Gastroesophageal sphincter (tissue), 4 donors: Measurements from ENCODE around the gene CDH23. TPM values are rescaled to one million over a fixed set of nuclear protein-coding genes. Genes with fewer than 3 reads are reported as not detected.
A peak's percentile ranks its signal among the peaks of the same experiment; 100 is the strongest.

Source experiments
- ATAC-seq: fragments of 150-250 bp; one replicate; pipeline ENCODE4 v1.9.1; 2016; ENCODE audit warnings: mild to moderate bottlenecking, moderate library complexity
- H3K27ac ChIP-seq, 4 donors: fragments of 200-600 bp; sonication (generic) in 3 of 4; 1 replicate in 3 of 4; 2 replicates in 1 of 4; pipeline ENCODE4 v1.5.1; 2016 to 2019
- H3K27me3 ChIP-seq: fragments of 200-600 bp; sonication (generic); one replicate; pipeline ENCODE4 v1.5.1; 2019
- H3K36me3 ChIP-seq, 2 donors: fragments of 200-600 bp; sonication (generic); one replicate each; pipeline ENCODE4 v1.5.1; 2019; ENCODE audit warnings: control low read depth in 1 of 2
- H3K4me1 ChIP-seq, 3 donors: fragments of 200-600 bp; sonication (generic); 1 replicate in 2 of 3; 2 replicates in 1 of 3; pipeline ENCODE4 v1.5.1; 2016 to 2019; ENCODE audit warnings: control low read depth in 2 of 3
- H3K4me3 ChIP-seq, 2 donors: fragments of 200-600 bp; sonication (generic); one replicate each; pipeline ENCODE4 v1.5.1; 2019; ENCODE audit warnings: mild to moderate bottlenecking in 1 of 2, moderate library complexity in 1 of 2
- H3K9me3 ChIP-seq, 3 donors: fragments of 200-600 bp; sonication (generic); one replicate each; pipeline ENCODE4 v1.5.1; 2017 to 2019; ENCODE audit warnings: control low read depth in 2 of 3
- CTCF ChIP-seq, 4 experiments: fragments of 200-600 bp in 2 of 4; fragments of 450-650 bp in 2 of 4; sonication (generic) in 1 of 4; IDR thresholded peaks; one replicate each; pipeline ENCODE4 v1.5.1; 2017 to 2019; ENCODE audit warnings: antibody characterized with exemption in 4 of 4, mild to moderate bottlenecking in 2 of 4, moderate library complexity in 2 of 4
- EP300 ChIP-seq: sonication (generic); formaldehyde crosslinking; IDR thresholded peaks from one replicate; pipeline ENCODE4 v1.6.1; 2017; ENCODE audit warnings: antibody characterized with exemption, mild to moderate bottlenecking
- POLR2A ChIP-seq, 2 donors: fragments of 450-650 bp; IDR thresholded peaks; one replicate each; pipeline ENCODE4 v1.6.1; 2017; ENCODE audit warnings: antibody characterized with exemption in 2 of 2, mild to moderate bottlenecking in 2 of 2, moderate library complexity in 1 of 2
- POLR2AphosphoS5 ChIP-seq: sonication (generic); formaldehyde crosslinking; IDR thresholded peaks from one replicate; pipeline ENCODE4 v1.6.1; 2017; ENCODE audit warnings: antibody characterized with exemption
- WGBS, 2 donors: methylation state at CpG; one replicate each; pipeline ENCODE4 v1.1.5; 2018; ENCODE audit warnings: low coverage in 1 of 2; 5-methylcytosine and 5-hydroxymethylcytosine counted together
- total RNA-seq, 4 donors: library from RNA; depleted of rRNA; stranded (reverse); fragments of >200 nt; gene quantifications; one replicate each; pipeline ENCODE4 v1.1.0, GENCODE V29; 2016

The CDH23 gene
- total RNA-seq, 4 donors from 2014 or later = 5.1 to 33.5 (median 16.2) TPM

- TF ChIP-seq POLR2AphosphoS5 = no peak
- WGBS, 2 donors = 79 to 90% methylated on average over 4 to 5 of the region's 13 CpGs
- Histone ChIP-seq H3K9me3 (peaks cover 0 to 7% (median 0%) of the 10 kb centered on the region in 3 donors), H3K27ac (no peak overlapping the region), H3K4me3 (no peak overlapping the region), H3K4me1 (peaks cover 0 to 31% (median 0%) of the 10 kb centered on the region in 3 donors), H3K27me3 (no peaks in the 10 kb centered on the region), H3K36me3 (no peaks in the 10 kb centered on the region)
- no peak for ATAC-seq
These were observed 293.5 kb downstream of the CDH23 start for GRCh38 chr10:71690094-71690720.

GRCh38 chr10:71691405-71691804, 294.7 kb downstream of the CDH23 start:
- WGBS, 2 donors = 100% methylated on average over 1 of the region's 2 CpGs
- H3K36me3 ChIP-seq = no peaks in the 10 kb centered on the region
- ATAC-seq = no peak
- H3K9me3 ChIP-seq = peaks cover 0 to 7% (median 0%) of the 10 kb centered on the region in 3 donors
- H3K4me1 ChIP-seq = peaks cover 0 to 43% (median 0%) of the 10 kb centered on the region in 3 donors
- H3K27me3 ChIP-seq = no peaks in the 10 kb centered on the region
- TF ChIP-seq EP300 (no peak), CTCF (IDR thresholded peaks at IDR 0.05) (no peak), POLR2A (IDR thresholded peaks at IDR 0.05) (no peak)
- H3K4me3 ChIP-seq = no peak overlapping the region
- no peak overlapping the region for H3K27ac ChIP-seq

GRCh38 chr10:71692598-71693306, 296.0 kb downstream of the CDH23 start:
- 68 to 82% methylated on average over 5 to 6 of the region's 7 CpGs for WGBS, 2 donors
- Histone ChIP-seq H3K9me3 (peaks cover 0 to 7% (median 0%) of the 10 kb centered on the region in 3 donors), H3K27me3 (no peaks in the 10 kb centered on the region), H3K4me1 (peaks cover 0 to 52% (median 0%) of the 10 kb centered on the region in 3 donors), H3K4me3 (no peak overlapping the region), H3K36me3 (no peaks in the 10 kb centered on the region), H3K27ac (no peak overlapping the region)
- TF ChIP-seq CTCF (IDR thresholded peaks at IDR 0.05) (no peak), POLR2A (IDR thresholded peaks at IDR 0.05) (no peak), EP300 (no peak), POLR2AphosphoS5 (no peak)
- no peak for ATAC-seq

- peak overlapping the region in 2 of 4 donors; percentile 21 to 49 for H3K27ac ChIP-seq
- WGBS, 2 donors = 29 to 58% methylated on average over 5 of the region's 5 CpGs
- TF ChIP-seq EP300 = no peak
- TF ChIP-seq POLR2AphosphoS5 = no peak
- no peak for TF ChIP-seq CTCF (IDR thresholded peaks at IDR 0.05)
- no peak for TF ChIP-seq POLR2A (IDR thresholded peaks at IDR 0.05)
- H3K4me1 ChIP-seq = peaks cover 0 to 52% (median 0%) of the 10 kb centered on the region in 3 donors
- ATAC-seq = no peak
- H3K27me3 ChIP-seq = no peaks in the 10 kb centered on the region
- H3K36me3 ChIP-seq = no peaks in the 10 kb centered on the region
- peaks cover 0 to 7% (median 0%) of the 10 kb centered on the region in 3 donors for H3K9me3 ChIP-seq
- H3K4me3 ChIP-seq = no peak overlapping the region
These were observed 296.7 kb downstream of the CDH23 start for GRCh38 chr10:71693377-71693776.

GRCh38 chr10:71694039-71694501, 297.4 kb downstream of the CDH23 start:
- H3K4me3 ChIP-seq = no peak overlapping the region
- no peaks in the 10 kb centered on the region for H3K27me3 ChIP-seq
- WGBS, 2 donors = 80 to 84% methylated on average over 1 to 6 of the region's 18 CpGs
- peaks cover 0 to 7% (median 0%) of the 10 kb centered on the region in 3 donors for H3K9me3 ChIP-seq
- peak overlapping the region in 3 of 4 donors; percentile 21 to 49 (median 47) for H3K27ac ChIP-seq
- no peak for ATAC-seq
- no peaks in the 10 kb centered on the region for H3K36me3 ChIP-seq
- TF ChIP-seq CTCF (IDR thresholded peaks at IDR 0.05) = no peak
- no peak for TF ChIP-seq POLR2AphosphoS5
- no peak for TF ChIP-seq EP300
- no peak for TF ChIP-seq POLR2A (IDR thresholded peaks at IDR 0.05)
- peaks cover 0 to 52% (median 0%) of the 10 kb centered on the region in 3 donors for H3K4me1 ChIP-seq
